HepG2 (cell line): Measurements from ENCODE around the gene PALMD. TPM values are rescaled to one million over a fixed set of nuclear protein-coding genes. Genes with fewer than 3 reads are reported as not detected.

Experiments
- ATAC-seq: fragments of 200-7000 bp; cut with Tn5 transposase; 3 replicates; pipeline ENCODE4 v1.9.1; 2020; ENCODE audit warnings: mild to moderate bottlenecking, moderate library complexity
- BruUV-seq: library from RNA; stranded (reverse); fragments of 400-500 nt; replicated peaks from 2 replicates; lab custom pipeline; 2021; lab: Mats Ljungman, UMichigan
- CTCF ChIA-PET: fragments of 300-600 bp; formaldehyde crosslinking; extraction: SDS; loops from one replicate; lab custom pipeline; 2021; ENCODE audit warnings: low total read pairs, inconsistent platforms, low intra/inter-chr PET ratio; lab: Yijun Ruan, JAX
- POLR2A ChIA-PET: fragments of 350-600 bp; sonication (Branson Sonifier 250); formaldehyde crosslinking; loops from one replicate; lab custom pipeline; 2020; ENCODE audit warnings: antibody characterized with exemption, inconsistent platforms; lab: Yijun Ruan, JAX
- DNase-seq: peaks from one replicate; pipeline ENCODE4 v3.0.0-alpha.2; 2015; ENCODE audit warnings: low spot score
- FAIRE-seq: peaks from 3 replicates; lab custom pipeline; 2011; peaks lifted over from hg19 to GRCh38; lab: Jason Lieb, UNC
- H2AFZ ChIP-seq: one replicate; pipeline ENCODE4 v1.6.1; 2011; ENCODE audit warnings: low read length, inconsistent platforms
- H3K27ac ChIP-seq: fragments of 300-600 bp; 3 replicates; pipeline ENCODE4 v1.8.0; 2011; ENCODE audit warnings: mixed run types, mild to moderate bottlenecking, mixed read lengths, low read length, inconsistent platforms; ENCODE audit not compliant: insufficient read depth; ENCODE audit errors: extremely low read length
- H3K27me3 ChIP-seq, 2 experiments: fragments of 200-600 bp in 1 of 2; 2 replicates in 1 of 2; 3 replicates in 1 of 2; pipeline versions ENCODE4 v1.6.0 to v1.8.0; 2011; ENCODE audit warnings: low read length in 2 of 2, mild to moderate bottlenecking in 2 of 2, moderate library complexity in 2 of 2, inconsistent platforms in 1 of 2; ENCODE audit not compliant: insufficient read depth in 2 of 2, control insufficient read depth in 1 of 2
- H3K36me3 ChIP-seq, 2 experiments: fragments of 200-600 bp in 1 of 2; replicated peaks in 1 of 2; 2 replicates in 1 of 2; 3 replicates in 1 of 2; pipeline versions ENCODE4 v1.5.1 to v1.8.0; 2011; ENCODE audit warnings: low read length in 2 of 2, inconsistent platforms in 1 of 2; ENCODE audit not compliant: insufficient read depth in 2 of 2, control insufficient read depth in 1 of 2
- H3K4me1 ChIP-seq: 2 replicates; pipeline ENCODE4 v1.5.1; 2012; ENCODE audit warnings: low read length, inconsistent platforms; ENCODE audit not compliant: insufficient read depth
- H3K4me2 ChIP-seq: 2 replicates; pipeline ENCODE4 v1.6.0; 2011; ENCODE audit warnings: low read depth, low read length, inconsistent platforms
- H3K4me3 ChIP-seq, 3 experiments: fragments of 200-600 bp in 1 of 3; sonication (generic), shearing (Covaris generic) in 1 of 3; replicated peaks in 1 of 3; 2 replicates each; pipeline ENCODE4 v1.5.1; 2011 to 2016; ENCODE audit warnings: low read length in 3 of 3, inconsistent platforms in 2 of 3, low read depth in 2 of 3, mild to moderate bottlenecking in 2 of 3, control low read depth in 1 of 3, mixed read lengths in 1 of 3; ENCODE audit not compliant: insufficient read depth in 1 of 3
- H3K79me2 ChIP-seq: one replicate; pipeline ENCODE4 v1.6.1; 2011; ENCODE audit warnings: low read length, inconsistent platforms; ENCODE audit not compliant: insufficient read depth
- H3K9ac ChIP-seq: 2 replicates; pipeline ENCODE4 v1.6.0; 2011; ENCODE audit warnings: mild to moderate bottlenecking, low read depth, low read length, inconsistent platforms; ENCODE audit not compliant: insufficient read depth
- H3K9me3 ChIP-seq: 2 replicates; pipeline ENCODE4 v1.5.1; 2012; ENCODE audit warnings: mild to moderate bottlenecking, low read length
- H4K20me1 ChIP-seq: 2 replicates; pipeline ENCODE4 v1.6.0; 2011; ENCODE audit warnings: inconsistent platforms, mild to moderate bottlenecking, low read length, moderate library complexity; ENCODE audit not compliant: insufficient read depth
- HES4 ChIP-seq: sonication (generic); formaldehyde crosslinking; IDR thresholded peaks from 2 replicates; pipeline ENCODE4 v1.9.0; 2021; ENCODE audit warnings: mild to moderate bottlenecking, missing genetic modification reagents, borderline replicate concordance
- HNF4G ChIP-seq, 2 experiments: sonication (generic) in 1 of 2; formaldehyde crosslinking in 1 of 2; IDR thresholded peaks; 2 replicates each; pipeline versions ENCODE4 v1.4.0 to v1.6.1; 2011 to 2020; ENCODE audit warnings: borderline replicate concordance in 2 of 2, low read depth in 2 of 2, mild to moderate bottlenecking in 2 of 2, low read length in 1 of 2, missing genetic modification reagents in 1 of 2, moderate library complexity in 1 of 2
- KIAA2018 ChIP-seq: sonication (generic); formaldehyde crosslinking; IDR thresholded peaks from 2 replicates; pipeline ENCODE4 v1.5.0; 2020; ENCODE audit warnings: mild to moderate bottlenecking, missing genetic modification reagents, borderline replicate concordance
- SRF ChIP-seq: IDR thresholded peaks from 2 replicates; pipeline ENCODE4 v1.6.1; 2011; ENCODE audit warnings: mild to moderate bottlenecking, low read depth, low read length, moderate library complexity
- in situ Hi-C: cut with HindIII; loops from 2 replicates; pipeline ENCODE4 v1.10.0; 2017; ENCODE audit warnings: low pct_unique_long_range_greater_than_20kb; ENCODE audit not compliant: extremely low pct_ligation_motif_present
- intact Hi-C: fragments of 100-400 bp; cut with micrococcal nuclease; formaldehyde crosslinking; loops from one replicate; pipeline ENCODE4 v1.10.0; 2022; ENCODE audit not compliant: unreplicated experiment
- polyA plus RNA-seq, 8 experiments: library from polyadenylated mRNA; depleted of rRNA in 3 of 8; stranded (reverse) in 7 of 8; unstranded in 1 of 8; fragments of >200 nt; fragmentation: Illumina TruSeq in 4 of 8; extraction: Trizol in 4 of 8; gene quantifications; 2 replicates each; pipeline versions ENCODE4 v1.2.1 to v1.2.3, GENCODE V29; 2011 to 2016; ENCODE audit warnings: low read depth in 4 of 8, missing spikeins in 1 of 8, mixed read lengths in 1 of 8; ENCODE audit not compliant: insufficient read depth in 1 of 8
- total RNA-seq, 5 experiments: library from RNA; depleted of rRNA; stranded (reverse); fragments of >200 nt; fragmentation: Illumina TruSeq; extraction: Trizol; gene quantifications; 2 replicates each; pipeline ENCODE4 v1.2.3, GENCODE V29; 2016; ENCODE audit warnings: low read depth in 1 of 5

PALMD gene
- total and polyA plus RNA-seq, 2 of the 13 experiments (the other 11 are each of a cell fraction or from before 2014, with no cell fraction given), result 5.5 to 31.1 TPM

GRCh38 chr1:99638853-99639252 lies 7.1 kb upstream of the PALMD start (continued):
- TF ChIP-seq KIAA2018 (CRISPR knock-in tag) (no peak), HNF4G (IDR thresholded peaks at IDR 0.05; ENCODE audit: borderline replicate concordance, low read depth, low read length) (no peak), HNF4G (CRISPR knock-in tag; IDR thresholded peaks at IDR 0.05; ENCODE audit: borderline replicate concordance, low read depth) (no peak)
- TF ChIP-seq, all 625 proteins: peak for 0

GRCh38 chr1:99639408-99639807 lies 6.5 kb upstream of the PALMD start:
- ChIA-PET POLR2A (no interaction called here), CTCF (no interaction called here)
- no peaks in the 10 kb centered on the region for H4K20me1 ChIP-seq
- H3K9me3 ChIP-seq, result no peaks in the 10 kb centered on the region
- DNase-seq (no peak), ATAC-seq (no peak), FAIRE-seq (no peak)
- no peak overlapping the region for H2AFZ ChIP-seq
- H3K4me3 ChIP-seq, result no peak overlapping the region
- BruUV-seq, result no TSS peak
- peaks cover 52% of the 10 kb centered on the region for H3K4me1 ChIP-seq
- in situ Hi-C loops (no loop called here), intact Hi-C loops (no loop called here)
- H3K27ac ChIP-seq, result no peak overlapping the region
- no peaks in the 10 kb centered on the region for H3K36me3 ChIP-seq
- TF ChIP-seq HES4 (CRISPR knock-in tag) (no peak), SRF (no peak)
- no peak overlapping the region for H3K4me2 ChIP-seq
- H3K9ac ChIP-seq, result no peak overlapping the region
- no peaks in the 10 kb centered on the region for H3K27me3 ChIP-seq
- no peaks in the 10 kb centered on the region for H3K79me2 ChIP-seq
